ENCODE data around the gene ENTHD1. TPM values are rescaled to one million over a fixed set of nuclear protein-coding genes. Genes with fewer than 3 reads are reported as not detected.
A peak's percentile ranks its signal among the peaks of the same experiment; 100 is the strongest.

ENTHD1 gene
- total and polyA plus RNA-seq, 4 donors = 0.12 TPM; not detected in 3

DNA sequence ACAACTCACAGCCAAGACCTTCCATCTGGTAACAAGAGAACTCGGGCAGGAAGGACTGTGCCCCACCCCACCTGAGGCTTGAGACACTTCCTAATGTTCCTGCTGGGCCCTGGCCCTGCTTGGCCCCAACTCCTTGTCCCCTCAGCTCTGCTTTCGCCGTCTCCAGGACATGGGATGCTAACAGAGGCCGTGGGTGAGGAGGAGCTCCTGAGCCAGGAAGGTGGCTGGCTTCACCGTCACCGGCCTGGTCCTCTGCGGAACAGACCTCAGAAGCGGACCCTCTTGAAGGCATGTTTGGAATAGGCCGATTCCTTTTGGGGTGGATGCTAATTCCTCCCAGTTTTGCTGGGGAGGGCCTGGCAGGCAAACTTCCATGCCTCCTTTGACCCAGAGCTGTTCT lies 168.7 kb downstream of the ENTHD1 start:
- 85 to 89% methylated on average over 9 of the region's 9 CpGs for WGBS, 2 donors
- Histone ChIP-seq H3K27ac (ENCODE audit: low read depth in 1 of 2, low read length in 2 of 2) (no peak overlapping the region), H3K4me1 (ENCODE audit: control insufficient read depth in 1 of 2, insufficient read depth in 2 of 2, low read length in 2 of 2) (no peaks in the 10 kb centered on the region), H3K27me3 (ENCODE audit: control insufficient read depth in 1 of 2, insufficient read depth in 2 of 2, low read length in 1 of 2) (no peaks in the 10 kb centered on the region), H3K4me3 (ENCODE audit: low read length in 2 of 2) (no peak overlapping the region), H3K9me3 (ENCODE audit: control insufficient read depth, low read length) (no peaks in the 10 kb centered on the region), H3K36me3 (ENCODE audit: control insufficient read depth in 1 of 2, insufficient read depth in 2 of 2, low read length in 1 of 2) (no peaks in the 10 kb centered on the region)
- ATAC-seq (ENCODE audit: low FRiP score) (no peak), DNase-seq (peak in 1 of 2 donors; percentile 61)
- intact Hi-C loops (cut with DNase I) = no loop called here

DNA sequence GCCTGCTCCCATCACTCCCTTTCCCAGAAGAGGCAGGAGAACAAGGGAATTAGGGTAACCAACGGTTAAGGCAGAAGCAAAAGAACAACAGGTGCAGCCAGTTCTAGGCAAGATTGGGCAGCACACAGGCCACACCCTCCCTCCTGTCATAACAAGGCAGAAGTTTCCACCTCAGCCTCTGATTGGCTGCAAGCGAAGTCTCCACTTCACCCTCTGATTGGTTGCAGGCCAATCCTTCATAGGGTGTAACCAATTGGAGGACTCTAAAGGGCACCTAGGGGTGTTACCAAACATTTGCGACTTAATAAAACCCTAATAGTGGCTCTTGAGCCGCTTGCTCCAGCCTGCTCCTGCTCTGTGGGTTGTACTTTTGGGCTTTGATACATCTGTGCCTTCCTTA lies 169.2 kb downstream of the ENTHD1 start:
- no peaks in the 10 kb centered on the region for H3K36me3 ChIP-seq (ENCODE audit: control insufficient read depth in 1 of 2, insufficient read depth in 2 of 2, low read length in 1 of 2)
- H3K4me1 ChIP-seq (ENCODE audit: control insufficient read depth in 1 of 2, insufficient read depth in 2 of 2, low read length in 2 of 2) = no peaks in the 10 kb centered on the region
- WGBS, 2 donors = 84 to 87% methylated on average over 4 of the region's 4 CpGs
- H3K27me3 ChIP-seq (ENCODE audit: control insufficient read depth in 1 of 2, insufficient read depth in 2 of 2, low read length in 1 of 2) = no peaks in the 10 kb centered on the region
- H3K27ac ChIP-seq (ENCODE audit: low read depth in 1 of 2, low read length in 2 of 2) = no peak overlapping the region
- ATAC-seq (ENCODE audit: low FRiP score) (no peak), DNase-seq (no peak)
- intact Hi-C loops (cut with DNase I) = no loop called here
- H3K4me3 ChIP-seq (ENCODE audit: low read length in 2 of 2) = no peak overlapping the region
- H3K9me3 ChIP-seq (ENCODE audit: control insufficient read depth, low read length) = no peaks in the 10 kb centered on the region

DNA sequence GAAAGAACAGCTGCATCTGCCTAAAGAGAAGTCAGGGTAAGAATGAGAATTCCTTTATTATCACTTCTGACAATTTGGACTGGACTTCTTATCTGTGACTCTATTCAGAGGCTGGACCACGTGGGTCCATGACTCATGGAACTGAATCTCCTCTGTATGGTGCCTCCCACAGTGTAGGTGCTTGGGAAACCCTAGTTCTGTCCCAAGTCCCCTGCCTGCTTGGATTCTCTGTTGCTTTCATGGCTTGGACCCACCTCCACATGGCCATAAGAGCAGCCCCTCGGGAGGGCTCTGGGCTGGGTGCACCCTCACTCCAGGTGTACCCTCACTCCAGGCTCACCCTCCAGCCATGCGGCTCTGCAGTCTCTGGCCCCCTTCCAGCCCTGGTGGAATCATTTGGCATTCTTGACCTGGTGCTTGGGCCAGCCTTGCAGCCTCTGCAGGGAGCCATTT lies 169.6 kb downstream of the ENTHD1 start:
- intact Hi-C loops (cut with DNase I) = no loop called here
- no peaks in the 10 kb centered on the region for H3K9me3 ChIP-seq (ENCODE audit: control insufficient read depth, low read length)
- WGBS, 2 donors = 70 to 72% methylated on average over 3 of the region's 3 CpGs
- DNase-seq = peak in 1 of 2 donors; percentile 51
- H3K4me3 ChIP-seq (ENCODE audit: low read length in 2 of 2) = no peak overlapping the region
- no peak for ATAC-seq (ENCODE audit: low FRiP score)
- no peaks in the 10 kb centered on the region for H3K27me3 ChIP-seq (ENCODE audit: control insufficient read depth in 1 of 2, insufficient read depth in 2 of 2, low read length in 1 of 2)
- H3K27ac ChIP-seq (ENCODE audit: low read depth in 1 of 2, low read length in 2 of 2) = no peak overlapping the region
- no peaks in the 10 kb centered on the region for H3K36me3 ChIP-seq (ENCODE audit: control insufficient read depth in 1 of 2, insufficient read depth in 2 of 2, low read length in 1 of 2)
- no peaks in the 10 kb centered on the region for H3K4me1 ChIP-seq (ENCODE audit: control insufficient read depth in 1 of 2, insufficient read depth in 2 of 2, low read length in 2 of 2)

DNA sequence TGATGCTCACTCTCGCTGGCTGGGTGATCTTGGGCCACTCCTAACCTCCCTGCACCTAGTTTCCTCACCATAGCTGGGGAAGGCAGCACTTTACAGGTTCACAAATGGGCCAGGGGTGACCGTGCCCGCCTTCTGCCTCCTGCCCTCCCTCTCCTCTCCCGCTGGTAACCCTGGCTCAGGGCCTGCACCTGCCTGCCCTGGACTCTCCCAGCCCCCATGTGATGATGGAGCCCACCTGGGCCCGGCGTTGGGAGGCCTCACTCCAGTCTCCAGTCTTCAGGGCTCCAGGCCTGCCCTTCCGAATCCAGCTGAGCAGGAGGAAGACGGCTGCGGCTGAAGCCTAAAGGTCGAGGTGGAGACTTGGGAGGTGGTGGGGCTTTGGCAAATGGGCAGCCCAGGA lies 170.1 kb downstream of the ENTHD1 start:
- Histone ChIP-seq H3K4me1 (ENCODE audit: control insufficient read depth in 1 of 2, insufficient read depth in 2 of 2, low read length in 2 of 2) (no peaks in the 10 kb centered on the region), H3K4me3 (ENCODE audit: low read length in 2 of 2) (no peak overlapping the region), H3K27ac (ENCODE audit: low read depth in 1 of 2, low read length in 2 of 2) (no peak overlapping the region), H3K36me3 (ENCODE audit: control insufficient read depth in 1 of 2, insufficient read depth in 2 of 2, low read length in 1 of 2) (no peaks in the 10 kb centered on the region), H3K27me3 (ENCODE audit: control insufficient read depth in 1 of 2, insufficient read depth in 2 of 2, low read length in 1 of 2) (no peaks in the 10 kb centered on the region), H3K9me3 (ENCODE audit: control insufficient read depth, low read length) (no peaks in the 10 kb centered on the region)
- intact Hi-C loops (cut with DNase I) = no loop called here
- DNase-seq (peak in 1 of 2 donors; percentile 64), ATAC-seq (ENCODE audit: low FRiP score) (no peak)
- WGBS, 2 donors = 90 to 92% methylated on average over 10 of the region's 10 CpGs

DNA sequence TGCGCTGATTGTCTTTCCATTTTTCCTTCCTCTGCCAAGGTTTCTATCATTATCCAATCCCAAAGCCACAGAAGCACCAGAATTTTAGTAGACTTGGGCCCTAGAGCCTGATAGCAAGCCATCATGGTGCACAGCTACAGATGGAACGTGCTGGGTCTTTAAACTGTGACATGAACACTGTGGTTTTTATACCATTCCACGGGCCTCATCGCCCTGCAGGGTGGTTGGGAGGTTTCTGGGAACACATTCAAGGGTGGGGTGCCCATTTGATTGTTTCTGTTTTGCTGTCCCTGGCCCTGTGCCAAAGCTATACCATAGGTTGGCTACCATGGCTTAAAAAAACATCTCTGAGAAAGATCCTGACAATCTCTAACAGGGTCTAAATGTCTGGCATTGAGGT lies 171.1 kb downstream of the ENTHD1 start:
- 80 to 83% methylated on average over 4 of the region's 4 CpGs for WGBS, 2 donors

DNA sequence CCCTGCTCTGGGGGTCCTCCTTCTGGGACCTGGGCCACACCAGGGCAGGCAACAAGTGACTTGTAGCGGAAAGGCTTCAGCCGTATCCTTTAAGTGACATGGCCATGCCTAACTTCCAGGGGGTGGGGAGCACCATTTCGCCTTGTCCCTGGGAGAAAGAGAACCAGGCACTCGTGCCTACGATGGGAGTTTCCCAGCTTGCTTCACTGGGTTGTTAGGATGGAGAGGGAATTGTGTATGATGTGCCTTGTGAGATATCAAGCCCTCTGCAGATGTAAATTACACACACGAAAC lies 171.6 kb downstream of the ENTHD1 start:
- ATAC-seq (ENCODE audit: low FRiP score) (no peak), DNase-seq (peak in 1 of 2 donors; percentile 38)
- Histone ChIP-seq H3K4me3 (ENCODE audit: low read length in 2 of 2) (no peak overlapping the region), H3K36me3 (ENCODE audit: control insufficient read depth in 1 of 2, insufficient read depth in 2 of 2, low read length in 1 of 2) (no peaks in the 10 kb centered on the region), H3K27ac (ENCODE audit: low read depth in 1 of 2, low read length in 2 of 2) (no peak overlapping the region), H3K27me3 (ENCODE audit: control insufficient read depth in 1 of 2, insufficient read depth in 2 of 2, low read length in 1 of 2) (no peaks in the 10 kb centered on the region), H3K4me1 (ENCODE audit: control insufficient read depth in 1 of 2, insufficient read depth in 2 of 2, low read length in 2 of 2) (no peaks in the 10 kb centered on the region), H3K9me3 (ENCODE audit: control insufficient read depth, low read length) (no peaks in the 10 kb centered on the region)
- intact Hi-C loops (cut with DNase I) = no loop called here
- 87 to 88% methylated on average over 6 of the region's 6 CpGs for WGBS, 2 donors

More for the DNA sequence above, 171.1 kb downstream of the ENTHD1 start:
- intact Hi-C loops (cut with DNase I) = no loop called here
- H3K9me3 ChIP-seq (ENCODE audit: control insufficient read depth, low read length) = no peaks in the 10 kb centered on the region
- no peak overlapping the region for H3K4me3 ChIP-seq (ENCODE audit: low read length in 2 of 2)
- no peak for ATAC-seq (ENCODE audit: low FRiP score)
- H3K27me3 ChIP-seq (ENCODE audit: control insufficient read depth in 1 of 2, insufficient read depth in 2 of 2, low read length in 1 of 2) = no peaks in the 10 kb centered on the region
- no peak overlapping the region for H3K27ac ChIP-seq (ENCODE audit: low read depth in 1 of 2, low read length in 2 of 2)
- DNase-seq = peak in 1 of 2 donors; percentile 23
- no peaks in the 10 kb centered on the region for H3K4me1 ChIP-seq (ENCODE audit: control insufficient read depth in 1 of 2, insufficient read depth in 2 of 2, low read length in 2 of 2)
- H3K36me3 ChIP-seq (ENCODE audit: control insufficient read depth in 1 of 2, insufficient read depth in 2 of 2, low read length in 1 of 2) = no peaks in the 10 kb centered on the region

DNA sequence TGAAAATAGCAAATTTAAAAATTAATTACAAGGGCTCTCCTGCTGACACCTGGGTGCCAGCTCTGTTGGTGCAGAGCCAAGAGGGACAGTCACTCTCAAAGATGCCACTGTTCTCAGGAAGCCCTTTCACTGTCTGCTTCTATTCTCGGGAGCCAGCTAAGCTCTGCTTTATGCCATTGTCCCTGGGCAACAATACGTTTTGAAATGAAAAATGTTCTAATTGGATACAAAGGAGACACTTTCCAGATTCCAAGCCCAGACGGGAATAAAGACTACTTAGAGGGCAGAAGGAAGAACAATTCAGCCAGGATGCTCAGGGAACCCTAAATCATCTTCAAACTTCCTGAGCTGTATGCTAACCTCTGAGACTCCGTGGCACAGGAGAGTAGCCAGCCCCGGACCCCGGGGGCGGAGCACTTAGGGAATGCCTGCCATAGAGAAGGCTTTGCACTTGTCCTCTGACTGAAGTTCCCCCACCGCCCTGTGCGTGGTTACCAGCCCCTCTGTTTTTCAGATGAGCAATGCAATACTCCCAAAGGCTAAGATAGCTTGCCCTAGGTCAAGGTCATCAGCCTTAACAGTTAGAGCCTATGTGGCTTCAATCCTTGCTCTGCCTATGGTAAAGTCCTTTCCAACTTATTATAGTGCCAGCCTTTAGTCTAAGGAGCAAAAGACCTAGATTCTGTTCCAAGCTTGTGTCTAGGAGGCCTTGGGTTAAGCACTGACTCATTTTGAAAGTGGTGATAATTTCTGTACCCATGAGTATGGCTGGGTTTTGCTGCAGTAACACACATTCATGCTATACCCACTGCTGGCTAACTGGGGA lies 172.1 kb downstream of the ENTHD1 start:
- Histone ChIP-seq H3K4me3 (ENCODE audit: low read length in 2 of 2) (no peak overlapping the region), H3K9me3 (ENCODE audit: control insufficient read depth, low read length) (no peaks in the 10 kb centered on the region), H3K4me1 (ENCODE audit: control insufficient read depth in 1 of 2, insufficient read depth in 2 of 2, low read length in 2 of 2) (no peaks in the 10 kb centered on the region), H3K27me3 (ENCODE audit: control insufficient read depth in 1 of 2, insufficient read depth in 2 of 2, low read length in 1 of 2) (no peaks in the 10 kb centered on the region), H3K36me3 (ENCODE audit: control insufficient read depth in 1 of 2, insufficient read depth in 2 of 2, low read length in 1 of 2) (no peaks in the 10 kb centered on the region), H3K27ac (ENCODE audit: low read depth in 1 of 2, low read length in 2 of 2) (no peak overlapping the region)
- 42 to 50% methylated on average over 9 of the region's 9 CpGs for WGBS, 2 donors
- DNase-seq (peak in 1 of 2 donors; percentile 58), ATAC-seq (ENCODE audit: low FRiP score) (no peak)
- intact Hi-C loops (cut with DNase I) = no loop called here

DNA sequence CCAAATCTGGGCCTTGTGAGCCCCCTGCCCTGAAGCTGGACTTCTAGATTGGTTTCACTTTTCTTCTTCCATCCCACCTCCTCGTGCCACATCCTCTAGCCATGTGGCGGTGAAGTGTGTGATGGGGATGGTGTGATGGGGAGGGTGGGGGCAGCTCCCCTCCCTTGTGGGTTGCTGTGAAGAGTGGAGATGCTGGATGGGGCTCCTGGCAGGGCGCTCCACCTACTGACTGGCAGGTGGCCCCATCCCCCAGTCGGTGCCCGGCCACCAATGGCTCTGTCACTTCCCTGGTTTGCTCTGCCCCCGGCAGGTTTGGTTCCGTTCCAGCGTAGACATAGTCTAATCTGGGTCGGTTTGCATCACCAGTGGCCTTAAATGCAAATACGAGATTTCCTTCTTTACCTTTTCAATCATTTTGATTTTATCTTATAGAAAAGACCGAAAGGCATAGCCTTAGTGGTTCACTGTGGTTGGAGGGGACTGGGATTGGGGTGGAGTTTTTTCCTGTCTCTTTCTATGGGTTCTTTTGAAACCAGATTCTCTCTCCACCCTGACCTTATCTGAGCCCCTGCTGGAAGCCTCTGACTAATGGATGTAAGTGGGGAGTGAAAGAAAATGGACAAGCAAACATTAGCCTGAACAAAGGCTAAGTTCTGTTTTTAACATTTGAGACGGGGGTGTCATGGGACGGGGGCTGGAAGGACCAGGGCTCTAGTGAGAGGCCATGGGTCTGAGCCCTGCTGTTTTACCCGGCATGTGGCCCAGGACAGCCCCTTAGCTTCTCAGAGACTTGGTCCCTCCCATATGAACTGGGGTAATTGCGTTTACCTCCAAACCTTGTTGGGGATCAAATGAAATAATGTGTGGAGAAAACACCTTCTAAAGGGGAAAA lies 173.8 kb downstream of the ENTHD1 start:
- intact Hi-C loops (cut with DNase I) = no loop called here
- no peaks in the 10 kb centered on the region for H3K36me3 ChIP-seq (ENCODE audit: control insufficient read depth in 1 of 2, insufficient read depth in 2 of 2, low read length in 1 of 2)
- H3K4me3 ChIP-seq (ENCODE audit: low read length in 2 of 2) = no peak overlapping the region
- H3K27ac ChIP-seq (ENCODE audit: low read depth in 1 of 2, low read length in 2 of 2) = no peak overlapping the region
- no peaks in the 10 kb centered on the region for H3K4me1 ChIP-seq (ENCODE audit: control insufficient read depth in 1 of 2, insufficient read depth in 2 of 2, low read length in 2 of 2)
- DNase-seq (peak in 1 of 2 donors; percentile 20), ATAC-seq (ENCODE audit: low FRiP score) (no peak)
- no peaks in the 10 kb centered on the region for H3K9me3 ChIP-seq (ENCODE audit: control insufficient read depth, low read length)
- 69 to 71% methylated on average over 15 of the region's 15 CpGs for WGBS, 2 donors
- no peaks in the 10 kb centered on the region for H3K27me3 ChIP-seq (ENCODE audit: control insufficient read depth in 1 of 2, insufficient read depth in 2 of 2, low read length in 1 of 2)

Data from aorta (tissue), 5 donors.